NCI-H226 (cell line): ENCODE results near the gene MICAL3.

Experiments used
- DNase-seq: peaks from one replicate; pipeline ENCODE4 v3.0.0-alpha.2; 2015

MICAL3 gene

DNA sequence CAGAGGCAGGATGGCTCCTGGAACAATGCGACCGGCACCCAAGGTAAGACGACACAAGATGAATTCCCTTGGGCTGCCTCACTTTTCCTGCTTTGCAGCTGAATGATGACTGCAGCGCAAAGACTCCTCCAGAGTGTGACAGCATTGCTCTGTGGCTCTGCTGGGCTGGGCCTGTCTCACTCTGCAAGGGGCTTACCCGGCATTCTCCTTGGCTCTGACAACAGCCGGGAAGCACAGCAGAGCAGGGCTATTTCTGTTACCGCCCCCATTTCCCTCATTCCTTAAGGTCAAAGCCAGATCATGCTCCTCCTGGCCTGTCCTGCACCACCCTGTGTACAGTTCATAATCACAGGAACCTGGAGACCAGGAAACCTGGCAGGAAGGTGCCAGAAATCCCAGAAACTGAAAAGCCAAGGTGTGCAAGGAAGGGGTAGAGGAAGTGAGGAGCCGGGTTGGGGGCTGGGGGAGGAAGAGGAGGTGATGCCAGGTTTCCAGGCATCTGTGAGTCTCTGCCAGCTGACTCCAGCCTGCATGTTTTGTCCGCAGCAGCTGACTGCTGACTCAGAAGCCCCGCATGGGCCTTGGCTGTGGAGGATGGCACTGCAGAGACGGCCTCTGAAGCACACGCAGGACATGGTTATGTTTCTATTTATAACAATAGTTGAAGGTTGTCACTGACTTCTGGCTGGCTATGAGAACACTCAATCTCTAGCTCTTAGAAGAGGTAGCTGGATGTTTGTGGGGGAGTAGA, 113.6 kb downstream of the MICAL3 start:
- DNase-seq = peak; percentile 67

- DNase-seq = no peak
Measured at GRCh38 chr22:17907748-17908051, 116.7 kb downstream of the MICAL3 start.

DNA sequence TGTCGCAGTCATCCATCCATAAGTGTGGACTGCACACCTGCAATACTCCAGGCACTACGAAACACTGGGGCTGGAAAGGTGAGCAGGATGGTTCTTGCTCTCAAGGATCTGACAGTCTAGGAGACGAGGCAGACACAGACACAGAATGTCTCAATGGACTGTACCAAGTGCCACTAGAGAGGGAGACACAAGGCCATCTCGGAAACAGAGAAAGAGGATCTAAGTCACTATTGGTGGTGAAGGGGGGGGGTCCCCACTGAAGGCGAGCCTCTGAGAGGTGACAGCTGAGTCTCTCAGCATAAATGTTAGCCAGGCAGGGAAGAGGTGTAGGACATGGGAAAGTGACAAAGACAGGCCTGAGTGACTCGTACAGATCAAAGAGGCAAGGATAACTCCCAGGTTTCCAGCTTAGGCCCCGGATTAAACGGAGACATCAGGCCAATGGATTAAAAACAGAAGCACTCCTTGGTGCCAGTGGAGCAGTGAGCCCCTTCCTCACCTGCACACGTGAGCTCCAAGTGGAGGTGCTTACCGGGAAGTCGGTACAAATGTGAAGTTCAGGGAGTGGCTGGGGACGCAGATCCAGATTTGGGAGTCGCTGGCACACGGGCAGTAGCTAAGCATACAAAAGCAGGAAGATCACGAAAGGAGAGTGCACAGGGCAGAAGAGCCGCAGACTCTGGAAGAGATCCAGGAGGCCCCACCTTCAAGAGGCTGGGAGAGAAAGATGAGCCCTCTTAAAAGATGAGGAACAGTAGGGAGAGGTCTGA, 117.2 kb downstream of the MICAL3 start:
- no peak for DNase-seq

DNA sequence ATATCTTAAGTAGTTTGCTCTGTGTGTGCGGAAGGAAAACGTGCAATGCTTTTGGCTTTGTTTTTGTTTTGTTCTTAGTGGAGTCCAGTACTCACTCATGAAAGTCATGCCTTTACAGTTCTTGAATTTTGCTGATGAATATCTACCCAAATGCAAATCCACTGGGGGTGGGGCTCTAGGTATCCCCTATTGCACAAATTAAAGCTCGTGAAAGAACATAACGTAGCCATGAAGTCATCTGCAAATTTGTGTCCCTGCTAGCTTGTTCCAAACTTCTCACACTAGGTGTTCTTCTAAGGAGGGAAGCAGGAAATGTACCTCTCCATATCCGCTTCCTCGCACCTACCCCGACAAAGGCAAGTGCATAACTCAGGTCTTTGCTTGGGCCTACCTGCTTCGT, 118.9 kb downstream of the MICAL3 start:
- DNase-seq = no peak

- no peak for DNase-seq
Measured at GRCh38 chr22:17903564-17904295, 120.6 kb downstream of the MICAL3 start.

DNA sequence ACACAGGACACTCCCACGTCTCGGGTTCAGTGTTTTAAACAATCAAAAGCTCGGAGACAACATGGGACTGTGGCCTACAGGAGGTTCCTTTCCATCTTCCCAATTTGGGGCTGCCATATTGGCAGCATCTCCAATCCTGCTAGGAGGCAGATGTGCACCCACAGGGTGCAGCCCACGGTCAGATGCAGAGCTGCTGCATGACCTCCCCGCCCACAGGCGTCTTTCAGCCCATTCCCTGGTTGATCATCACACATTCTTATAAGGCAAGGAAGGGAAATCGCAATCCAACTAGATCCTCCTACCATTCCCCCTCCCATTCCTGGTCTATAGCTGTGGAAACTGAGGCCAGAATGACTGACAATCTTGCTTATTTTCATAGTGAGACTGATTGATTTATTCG, 121.4 kb downstream of the MICAL3 start:
- no peak for DNase-seq

GRCh38 chr22:17898375-17898774, 126.0 kb downstream of the MICAL3 start:
- no peak for DNase-seq

- no peak for DNase-seq
Measured at GRCh38 chr22:17897858-17898257, 126.5 kb downstream of the MICAL3 start.

DNA sequence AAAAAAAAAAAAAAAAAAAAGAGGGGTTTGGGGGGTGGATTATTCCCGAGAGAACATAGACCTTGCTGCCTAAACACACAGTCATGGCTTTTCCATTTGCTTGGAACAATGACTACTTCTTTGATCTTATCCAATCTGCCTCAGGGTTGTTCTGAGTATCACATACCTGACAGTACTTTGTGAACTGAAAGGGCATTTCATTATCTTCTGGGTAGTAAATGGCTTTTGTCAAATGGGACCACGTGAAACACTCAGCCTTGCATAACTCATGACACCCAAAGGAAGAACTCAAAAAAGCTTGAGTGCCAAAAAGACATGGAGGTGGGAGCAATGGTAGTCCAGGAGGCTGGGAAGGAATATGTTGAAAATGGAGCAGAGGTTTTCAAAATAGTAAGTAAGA, 126.9 kb downstream of the MICAL3 start:
- no peak for DNase-seq

GRCh38 chr22:17896586-17896985, 127.8 kb downstream of the MICAL3 start:
- no peak for DNase-seq

DNA sequence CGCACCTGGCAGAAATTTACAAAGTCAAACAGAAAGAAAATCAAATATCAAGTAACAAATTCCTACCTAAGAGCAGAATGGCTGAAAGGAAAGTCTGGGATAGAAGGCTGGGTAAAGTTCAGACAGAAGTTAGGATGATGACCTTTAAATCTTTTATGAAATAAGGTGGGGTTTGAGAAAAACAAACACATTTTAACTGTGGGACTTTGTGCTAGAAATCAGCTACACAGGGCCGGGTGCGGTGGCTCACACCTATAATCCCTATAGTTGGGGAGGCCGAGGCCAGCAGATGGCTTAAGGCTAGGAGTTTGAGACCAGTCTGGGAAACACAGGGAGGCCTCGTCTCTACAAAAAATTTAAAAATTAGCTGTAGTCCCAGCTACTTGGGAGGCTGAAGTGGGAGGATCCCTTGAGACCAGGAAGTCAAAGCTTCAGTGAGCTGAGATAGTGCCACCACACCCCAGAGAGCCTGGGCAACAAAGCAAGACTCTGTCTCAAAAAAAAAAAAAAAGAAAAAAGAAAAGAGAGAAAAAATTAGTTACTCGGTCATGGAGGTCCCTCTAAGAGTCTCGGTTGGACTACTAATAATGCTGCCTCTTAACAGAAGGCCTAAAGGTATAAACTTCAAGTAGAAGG, 130.3 kb downstream of the MICAL3 start:
- no peak for DNase-seq

- no peak for DNase-seq
Measured at GRCh38 chr22:17892376-17892775, 132.0 kb downstream of the MICAL3 start.

DNA sequence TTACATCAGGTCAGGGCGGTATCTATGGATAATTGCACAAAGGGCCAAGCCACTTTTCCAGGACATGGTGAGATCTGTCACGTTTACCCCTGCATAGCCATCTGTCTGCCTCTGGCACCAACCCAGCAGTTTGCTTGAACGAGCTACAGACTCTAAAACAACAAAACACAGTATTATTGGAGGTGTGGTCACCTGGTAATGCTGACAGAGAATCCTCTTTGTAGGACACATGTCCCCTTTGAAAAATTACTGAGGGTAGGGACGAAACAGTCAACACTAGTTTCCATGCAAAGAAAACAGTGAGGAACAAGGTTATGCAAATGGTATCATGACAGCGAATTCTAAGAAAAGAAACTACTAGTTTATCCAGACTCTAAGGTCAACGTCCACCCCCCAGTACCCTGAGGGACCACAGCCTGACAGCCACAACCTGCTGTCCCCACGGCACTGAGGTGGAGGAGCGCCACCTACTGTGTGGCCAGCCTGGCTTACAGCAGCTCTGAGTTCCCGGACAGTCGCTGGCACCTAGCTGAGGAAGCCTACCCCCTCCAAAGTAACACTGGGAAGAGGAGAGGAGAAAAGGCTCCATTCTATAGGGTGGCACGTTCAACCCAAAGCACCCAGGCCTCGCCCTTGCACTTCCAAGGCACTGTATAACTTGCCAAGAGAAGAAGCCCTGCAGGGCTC, 132.7 kb downstream of the MICAL3 start:
- no peak for DNase-seq

- DNase-seq = no peak
Measured at GRCh38 chr22:17890892-17891291, 133.5 kb downstream of the MICAL3 start.

GRCh38 chr22:17890245-17890671, 134.1 kb downstream of the MICAL3 start:
- no peak for DNase-seq

DNA sequence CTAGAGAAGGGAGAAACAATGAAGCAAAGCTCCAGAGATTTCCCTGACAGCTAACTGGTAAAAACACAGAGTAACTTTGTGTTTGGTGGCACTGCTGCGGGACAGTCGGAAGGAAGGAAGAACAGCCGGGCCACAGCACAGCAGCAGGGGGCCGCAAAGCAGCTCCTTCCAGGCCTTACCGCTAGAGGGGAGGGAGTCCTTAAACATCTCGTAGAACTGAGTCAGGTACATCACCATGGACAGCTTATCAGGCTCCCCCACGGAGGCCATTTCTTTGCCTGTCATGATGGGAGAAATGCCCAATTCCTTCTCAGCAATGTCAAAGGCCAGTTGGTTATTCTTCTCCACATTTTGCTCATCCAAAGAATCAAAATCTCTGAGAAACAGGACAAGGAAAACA, 135.5 kb downstream of the MICAL3 start:
- DNase-seq = no peak

- DNase-seq = no peak
Measured at GRCh38 chr22:17888439-17888838, 135.9 kb downstream of the MICAL3 start.

DNA sequence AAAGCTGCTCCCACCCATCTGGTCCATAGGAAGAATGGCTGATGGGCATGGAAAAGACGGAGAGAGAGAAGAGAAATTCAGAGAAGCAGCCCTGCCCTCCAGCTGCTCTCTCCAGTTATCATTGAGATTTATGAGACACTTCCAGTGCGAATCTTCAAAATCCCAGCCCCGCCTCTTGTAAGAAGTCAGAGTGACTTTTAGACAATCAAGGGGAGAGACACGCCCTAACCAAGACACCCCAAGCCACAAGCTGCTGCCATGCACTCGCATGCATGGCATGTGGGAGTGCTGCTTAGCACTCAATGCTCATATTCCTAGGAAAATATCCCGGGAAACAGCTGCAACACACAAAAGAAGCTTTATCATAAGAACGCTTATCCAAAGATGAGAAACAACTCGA, 139.5 kb downstream of the MICAL3 start:
- DNase-seq = peak; percentile 3

DNA sequence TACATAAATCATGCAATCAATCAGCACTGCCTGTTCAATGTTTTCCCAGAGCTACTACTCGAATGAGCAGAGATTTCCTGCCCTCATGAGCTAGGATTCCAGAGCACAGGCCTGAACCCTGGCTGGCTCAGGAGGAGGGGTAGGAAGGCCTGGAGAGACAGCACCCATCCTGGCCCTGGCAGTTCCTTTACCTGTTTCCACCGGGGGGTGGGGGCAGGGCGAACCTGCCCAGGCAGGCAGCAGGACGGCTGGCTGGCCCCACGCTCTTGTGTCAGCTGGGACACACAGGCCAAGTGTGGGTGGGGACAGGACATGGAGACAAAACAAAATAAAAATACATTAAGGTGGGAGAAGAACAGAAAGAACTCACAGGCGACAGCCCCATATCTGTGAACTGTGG, 140.3 kb downstream of the MICAL3 start:
- DNase-seq = no peak

GRCh38 chr22:17883356-17883755, 141.0 kb downstream of the MICAL3 start:
- DNase-seq = no peak

DNA sequence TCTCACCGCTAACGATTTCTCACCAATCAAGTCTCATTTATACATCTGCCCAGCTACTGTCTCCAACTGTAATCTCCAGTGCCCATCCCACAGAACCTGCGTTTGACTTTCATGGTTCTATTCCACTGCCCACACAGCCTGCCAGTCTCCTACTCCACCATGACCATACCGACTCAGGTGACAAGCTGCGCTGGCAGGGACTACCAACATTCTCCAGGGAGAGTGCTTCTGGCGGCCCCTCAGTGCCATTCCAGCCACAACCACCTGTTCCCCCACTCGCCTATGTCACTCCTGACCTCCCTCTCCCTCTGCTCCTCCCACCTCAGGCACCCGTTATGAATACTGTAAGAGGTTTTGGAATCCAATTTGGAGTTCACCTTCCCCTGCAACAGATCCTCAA, 141.6 kb downstream of the MICAL3 start:
- DNase-seq = no peak

- no peak for DNase-seq
Measured at GRCh38 chr22:17882162-17882561, 142.2 kb downstream of the MICAL3 start.

- DNase-seq = no peak
Measured at GRCh38 chr22:17881366-17881765, 143.0 kb downstream of the MICAL3 start.
